Measurements from ENCODE around the gene PAPOLB. TPM values are rescaled to one million over a fixed set of nuclear protein-coding genes. Genes with fewer than 3 reads are reported as not detected.

Gene PAPOLB
- total and polyA plus RNA-seq, 2 donors: under 0.01 to 0.02 TPM

GRCh38 chr7:4882169-4883032 lies 20.6 kb upstream of the PAPOLB start:
- H3K4me1 ChIP-seq (ENCODE audit: control insufficient read depth in 2 of 2, insufficient read depth in 2 of 2, low read length in 2 of 2): peaks cover 2 to 4% of the 10 kb centered on the region in 2 donors
- no peaks in the 10 kb centered on the region for H3K36me3 ChIP-seq (ENCODE audit: control insufficient read depth in 2 of 2, insufficient read depth in 2 of 2, low read length in 1 of 2)
- H3K27ac ChIP-seq (ENCODE audit: low read depth in 1 of 2, low read length in 1 of 2): peak overlapping the region in 1 of 2 donors; percentile 51
- DNase-seq (ENCODE audit: low read depth in 6 of 9, low spot score in 9 of 9): no peak
- peaks cover 25 to 45% of the 10 kb centered on the region in 2 donors for H3K27me3 ChIP-seq (ENCODE audit: control insufficient read depth in 2 of 2, insufficient read depth in 1 of 2, low read length in 1 of 2)
- WGBS: 13% methylated on average over 35 of the region's 35 CpGs
- peak overlapping the region in 1 of 2 donors; percentile 25 for H3K4me3 ChIP-seq (ENCODE audit: low read length in 2 of 2)
- H3K9me3 ChIP-seq (ENCODE audit: control insufficient read depth in 2 of 2, insufficient read depth in 1 of 2, low read length in 1 of 2): peaks cover 0 to 5% of the 10 kb centered on the region in 2 donors

GRCh38 chr7:4880218-4880617 lies 18.4 kb upstream of the PAPOLB start:
- 88% methylated on average over 10 of the region's 10 CpGs for WGBS
- Histone ChIP-seq H3K27ac (ENCODE audit: low read depth in 1 of 2, low read length in 1 of 2) (no peak overlapping the region), H3K9me3 (ENCODE audit: control insufficient read depth in 2 of 2, insufficient read depth in 1 of 2, low read length in 1 of 2) (peaks cover 0 to 5% of the 10 kb centered on the region in 2 donors), H3K4me1 (ENCODE audit: control insufficient read depth in 2 of 2, insufficient read depth in 2 of 2, low read length in 2 of 2) (peaks cover 2 to 4% of the 10 kb centered on the region in 2 donors), H3K4me3 (ENCODE audit: low read length in 2 of 2) (no peak overlapping the region), H3K27me3 (ENCODE audit: control insufficient read depth in 2 of 2, insufficient read depth in 1 of 2, low read length in 1 of 2) (peaks cover 25 to 43% of the 10 kb centered on the region in 2 donors), H3K36me3 (ENCODE audit: control insufficient read depth in 2 of 2, insufficient read depth in 2 of 2, low read length in 1 of 2) (no peaks in the 10 kb centered on the region)
- no peak for DNase-seq (ENCODE audit: low read depth in 6 of 9, low spot score in 9 of 9)

GRCh38 chr7:4879396-4880081 lies 17.7 kb upstream of the PAPOLB start:
- H3K4me3 ChIP-seq (ENCODE audit: low read length in 2 of 2): no peak overlapping the region
- no peak for DNase-seq (ENCODE audit: low read depth in 6 of 9, low spot score in 9 of 9)
- 94% methylated on average over 27 of the region's 27 CpGs for WGBS
- H3K36me3 ChIP-seq (ENCODE audit: control insufficient read depth in 2 of 2, insufficient read depth in 2 of 2, low read length in 1 of 2): no peaks in the 10 kb centered on the region
- no peak overlapping the region for H3K27ac ChIP-seq (ENCODE audit: low read depth in 1 of 2, low read length in 1 of 2)
- H3K27me3 ChIP-seq (ENCODE audit: control insufficient read depth in 2 of 2, insufficient read depth in 1 of 2, low read length in 1 of 2): peaks cover 25 to 41% of the 10 kb centered on the region in 2 donors
- H3K9me3 ChIP-seq (ENCODE audit: control insufficient read depth in 2 of 2, insufficient read depth in 1 of 2, low read length in 1 of 2): peaks cover 0 to 5% of the 10 kb centered on the region in 2 donors
- H3K4me1 ChIP-seq (ENCODE audit: control insufficient read depth in 2 of 2, insufficient read depth in 2 of 2, low read length in 2 of 2): peaks cover 2 to 4% of the 10 kb centered on the region in 2 donors

- Histone ChIP-seq H3K27ac (ENCODE audit: low read depth in 1 of 2, low read length in 1 of 2) (peak overlapping the region in 1 of 2 donors; percentile 5), H3K36me3 (ENCODE audit: control insufficient read depth in 2 of 2, insufficient read depth in 2 of 2, low read length in 1 of 2) (no peaks in the 10 kb centered on the region), H3K9me3 (ENCODE audit: control insufficient read depth in 2 of 2, insufficient read depth in 1 of 2, low read length in 1 of 2) (peaks cover 0 to under 1% of the 10 kb centered on the region in 2 donors), H3K27me3 (ENCODE audit: control insufficient read depth in 2 of 2, insufficient read depth in 1 of 2, low read length in 1 of 2) (peaks cover 20 to 32% of the 10 kb centered on the region in 2 donors), H3K4me1 (ENCODE audit: control insufficient read depth in 2 of 2, insufficient read depth in 2 of 2, low read length in 2 of 2) (peaks cover 2 to 4% of the 10 kb centered on the region in 2 donors), H3K4me3 (ENCODE audit: low read length in 2 of 2) (no peak overlapping the region)
- 93% methylated on average over 45 of the region's 45 CpGs for WGBS
- DNase-seq (ENCODE audit: low read depth in 6 of 9, low spot score in 9 of 9): no peak
Observed at GRCh38 chr7:4878336-4879335, 16.8 kb upstream of the PAPOLB start.

- H3K4me3 ChIP-seq (ENCODE audit: low read length in 2 of 2): no peak overlapping the region
- no peak overlapping the region for H3K27ac ChIP-seq (ENCODE audit: low read depth in 1 of 2, low read length in 1 of 2)
- no peaks in the 10 kb centered on the region for H3K9me3 ChIP-seq (ENCODE audit: control insufficient read depth in 2 of 2, insufficient read depth in 1 of 2, low read length in 1 of 2)
- H3K27me3 ChIP-seq (ENCODE audit: control insufficient read depth in 2 of 2, insufficient read depth in 1 of 2, low read length in 1 of 2): peaks cover 0 to 23% of the 10 kb centered on the region in 2 donors
- DNase-seq (ENCODE audit: low read depth in 6 of 9, low spot score in 9 of 9): no peak
- H3K4me1 ChIP-seq (ENCODE audit: control insufficient read depth in 2 of 2, insufficient read depth in 2 of 2, low read length in 2 of 2): no peaks in the 10 kb centered on the region
- no peaks in the 10 kb centered on the region for H3K36me3 ChIP-seq (ENCODE audit: control insufficient read depth in 2 of 2, insufficient read depth in 2 of 2, low read length in 1 of 2)
- 97% methylated on average over 18 of the region's 18 CpGs for WGBS
Observed at GRCh38 chr7:4876586-4876985, 14.8 kb upstream of the PAPOLB start.

GRCh38 chr7:4875391-4875790 lies 13.6 kb upstream of the PAPOLB start:
- DNase-seq (ENCODE audit: low read depth in 6 of 9, low spot score in 9 of 9): no peak
- no peaks in the 10 kb centered on the region for H3K36me3 ChIP-seq (ENCODE audit: control insufficient read depth in 2 of 2, insufficient read depth in 2 of 2, low read length in 1 of 2)
- no peak overlapping the region for H3K27ac ChIP-seq (ENCODE audit: low read depth in 1 of 2, low read length in 1 of 2)
- peaks cover 0 to 27% of the 10 kb centered on the region in 2 donors for H3K27me3 ChIP-seq (ENCODE audit: control insufficient read depth in 2 of 2, insufficient read depth in 1 of 2, low read length in 1 of 2)
- 96% methylated on average over 15 of the region's 15 CpGs for WGBS
- H3K4me3 ChIP-seq (ENCODE audit: low read length in 2 of 2): no peak overlapping the region
- no peaks in the 10 kb centered on the region for H3K9me3 ChIP-seq (ENCODE audit: control insufficient read depth in 2 of 2, insufficient read depth in 1 of 2, low read length in 1 of 2)
- no peaks in the 10 kb centered on the region for H3K4me1 ChIP-seq (ENCODE audit: control insufficient read depth in 2 of 2, insufficient read depth in 2 of 2, low read length in 2 of 2)

GRCh38 chr7:4873071-4873944 lies 11.5 kb upstream of the PAPOLB start:
- DNase-seq (ENCODE audit: low read depth in 6 of 9, low spot score in 9 of 9): no peak
- peaks cover 0 to 26% of the 10 kb centered on the region in 2 donors for H3K27me3 ChIP-seq (ENCODE audit: control insufficient read depth in 2 of 2, insufficient read depth in 1 of 2, low read length in 1 of 2)
- H3K27ac ChIP-seq (ENCODE audit: low read depth in 1 of 2, low read length in 1 of 2): no peak overlapping the region
- H3K9me3 ChIP-seq (ENCODE audit: control insufficient read depth in 2 of 2, insufficient read depth in 1 of 2, low read length in 1 of 2): no peaks in the 10 kb centered on the region
- no peak overlapping the region for H3K4me3 ChIP-seq (ENCODE audit: low read length in 2 of 2)
- H3K4me1 ChIP-seq (ENCODE audit: control insufficient read depth in 2 of 2, insufficient read depth in 2 of 2, low read length in 2 of 2): no peaks in the 10 kb centered on the region
- no peaks in the 10 kb centered on the region for H3K36me3 ChIP-seq (ENCODE audit: control insufficient read depth in 2 of 2, insufficient read depth in 2 of 2, low read length in 1 of 2)
- WGBS: 94% methylated on average over 31 of the region's 31 CpGs

Measured in thymus (tissue), 11 donors.